NCI-H446 (cell line): Measurements from ENCODE around the gene MGAT5.
A peak's percentile ranks its signal among the peaks of the same experiment; 100 is the strongest.

Experiments
- DNase-seq, 2 experiments: peaks; one replicate each; lab custom pipeline; 2025; lab: John Stamatoyannopoulos, UW

MGAT5 gene

GRCh38 chr2:134368009-134368817 is 114.3 kb downstream of the MGAT5 start:
- DNase-seq, result no peak

- DNase-seq, result no peak
Observed at GRCh38 chr2:134369220-134369902, 115.5 kb downstream of the MGAT5 start.

- no peak for DNase-seq
Observed at GRCh38 chr2:134370655-134371445, 117.0 kb downstream of the MGAT5 start.

GRCh38 chr2:134372141-134372540 is 118.3 kb downstream of the MGAT5 start:
- DNase-seq, result no peak

- peak; percentile 62 to 83 for DNase-seq
Observed at GRCh38 chr2:134372611-134373131, 118.8 kb downstream of the MGAT5 start.

GRCh38 chr2:134375935-134376334 is 122.1 kb downstream of the MGAT5 start:
- peak; percentile 48 to 67 for DNase-seq

- no peak for DNase-seq
Observed at GRCh38 chr2:134377730-134378129, 123.9 kb downstream of the MGAT5 start.

GRCh38 chr2:134379293-134379692 is 125.4 kb downstream of the MGAT5 start:
- no peak for DNase-seq

- DNase-seq, result no peak
Observed at GRCh38 chr2:134379722-134380121, 125.8 kb downstream of the MGAT5 start.

GRCh38 chr2:134381141-134381540 is 127.3 kb downstream of the MGAT5 start:
- no peak for DNase-seq

GRCh38 chr2:134384131-134384530 is 130.3 kb downstream of the MGAT5 start:
- no peak for DNase-seq

GRCh38 chr2:134385195-134385594 is 131.3 kb downstream of the MGAT5 start:
- no peak for DNase-seq

- DNase-seq, result no peak
Observed at GRCh38 chr2:134386310-134386709, 132.4 kb downstream of the MGAT5 start.

GRCh38 chr2:134389381-134389780 is 135.5 kb downstream of the MGAT5 start:
- peak; percentile 38 to 81 for DNase-seq

- no peak for DNase-seq
Observed at GRCh38 chr2:134391751-134392160, 137.9 kb downstream of the MGAT5 start.

- no peak for DNase-seq
Observed at GRCh38 chr2:134392442-134393074, 138.7 kb downstream of the MGAT5 start.

GRCh38 chr2:134393075-134393461 is 139.2 kb downstream of the MGAT5 start:
- peak in 1 of 2 experiments; percentile 64 for DNase-seq

- DNase-seq, result no peak
Observed at GRCh38 chr2:134395779-134396178, 141.9 kb downstream of the MGAT5 start.

- peak in 1 of 2 experiments; percentile 3 for DNase-seq
Observed at GRCh38 chr2:134396493-134396892, 142.6 kb downstream of the MGAT5 start.

- DNase-seq, result no peak
Observed at GRCh38 chr2:134397146-134397896, 143.4 kb downstream of the MGAT5 start.

- no peak for DNase-seq
Observed at GRCh38 chr2:134398300-134398699, 144.4 kb downstream of the MGAT5 start.
